ENCODE results near the gene CFAP70. TPM values are rescaled to one million over a fixed set of nuclear protein-coding genes. Genes with fewer than 3 reads are reported as not detected.

The CFAP70 gene
- total RNA-seq, 1 donor from 2014 or later = 1.7 TPM

- no peaks in the 10 kb centered on the region for H3K27me3 Mint-ChIP-seq
- no peak for DNase-seq
- no peak for TF ChIP-seq CTCF (IDR thresholded peaks at IDR 0.05)
- intact Hi-C loops (cut with micrococcal nuclease) = no loop called here
- ChIA-PET POLR2A (no interaction called here), CTCF (no interaction called here)
- H3K4me1 Mint-ChIP-seq = no peaks in the 10 kb centered on the region
- no peak overlapping the region for H3K27ac Mint-ChIP-seq
- H3K36me3 Mint-ChIP-seq (ENCODE audit: low read depth) = peaks cover 89% of the 10 kb centered on the region
- no peak overlapping the region for H3K4me3 Mint-ChIP-seq
- H3K9me3 Mint-ChIP-seq = no peaks in the 10 kb centered on the region
- ATAC-seq (ENCODE audit: low read depth) = no peak
Observed at GRCh38 chr10:73386583-73386982, 27.9 kb upstream of the CFAP70 start.

- ChIA-PET CTCF (no interaction called here), POLR2A (no interaction called here)
- no peaks in the 10 kb centered on the region for H3K27me3 Mint-ChIP-seq
- H3K4me3 Mint-ChIP-seq = no peak overlapping the region
- H3K27ac Mint-ChIP-seq = peak overlapping the region; percentile 53
- no peak for TF ChIP-seq CTCF (IDR thresholded peaks at IDR 0.05)
- DNase-seq (no peak), ATAC-seq (ENCODE audit: low read depth) (no peak)
- H3K36me3 Mint-ChIP-seq (ENCODE audit: low read depth) = peaks cover 85% of the 10 kb centered on the region
- intact Hi-C loops (cut with micrococcal nuclease) = no loop called here
- no peaks in the 10 kb centered on the region for H3K9me3 Mint-ChIP-seq
- H3K4me1 Mint-ChIP-seq = peaks cover 11% of the 10 kb centered on the region
Observed at GRCh38 chr10:73379064-73379748, 20.5 kb upstream of the CFAP70 start.

GRCh38 chr10:73376679-73377078 is 18.0 kb upstream of the CFAP70 start:
- DNase-seq (no peak), ATAC-seq (ENCODE audit: low read depth) (no peak)
- CTCF ChIA-PET = no interaction called here
- POLR2A ChIA-PET = no interaction called here
- Mint-ChIP-seq H3K27ac (no peak overlapping the region), H3K36me3 (ENCODE audit: low read depth) (peaks cover 76% of the 10 kb centered on the region), H3K27me3 (no peaks in the 10 kb centered on the region), H3K9me3 (no peaks in the 10 kb centered on the region), H3K4me1 (peaks cover 11% of the 10 kb centered on the region), H3K4me3 (no peak overlapping the region)
- no peak for TF ChIP-seq CTCF (IDR thresholded peaks at IDR 0.05)
- intact Hi-C loops (cut with micrococcal nuclease) = no loop called here

GRCh38 chr10:73368238-73368637 is 9.6 kb upstream of the CFAP70 start:
- peaks cover 2% of the 10 kb centered on the region for H3K9me3 Mint-ChIP-seq
- ChIA-PET POLR2A (no interaction called here), CTCF (no interaction called here)
- ATAC-seq (ENCODE audit: low read depth) (no peak), DNase-seq (no peak)
- peaks cover 57% of the 10 kb centered on the region for H3K36me3 Mint-ChIP-seq (ENCODE audit: low read depth)
- H3K27me3 Mint-ChIP-seq = no peaks in the 10 kb centered on the region
- no peak for TF ChIP-seq CTCF (IDR thresholded peaks at IDR 0.05)
- no peak overlapping the region for H3K4me3 Mint-ChIP-seq
- intact Hi-C loops (cut with micrococcal nuclease) = no loop called here
- H3K27ac Mint-ChIP-seq = no peak overlapping the region
- peaks cover 12% of the 10 kb centered on the region for H3K4me1 Mint-ChIP-seq

GRCh38 chr10:73366381-73367298 is 8.0 kb upstream of the CFAP70 start:
- ATAC-seq (ENCODE audit: low read depth) (peak; percentile 14), DNase-seq (no peak)
- H3K27me3 Mint-ChIP-seq = no peaks in the 10 kb centered on the region
- H3K9me3 Mint-ChIP-seq = peaks cover 2% of the 10 kb centered on the region
- intact Hi-C loops (cut with micrococcal nuclease) = no loop called here
- peaks cover 12% of the 10 kb centered on the region for H3K4me1 Mint-ChIP-seq
- ChIA-PET POLR2A (interaction anchor here (0.6 to 0.7 kb wide), 3 partner anchors 31 to 573 kb away, joined by 3 to 7 read pairs (median 5); no protein-coding TSS in a partner anchor), CTCF (no interaction called here)
- H3K27ac Mint-ChIP-seq = peak overlapping the region; percentile 64
- TF ChIP-seq CTCF (IDR thresholded peaks at IDR 0.05) = no peak
- no peak overlapping the region for H3K4me3 Mint-ChIP-seq
- peaks cover 53% of the 10 kb centered on the region for H3K36me3 Mint-ChIP-seq (ENCODE audit: low read depth)
